Stimulated activated CD8-positive, alpha-beta memory T cell treated with anti-CD3 and anti-CD28 coated beads, Interleukin-2, amount 100 ng/mL, for 1 hour (primary cell): Measurements from ENCODE around the gene ATF7IP2.
"Not testable (repeated sequence)": the region's sequence is repeated elsewhere in the genome, so short reads cannot be mapped to it uniquely, and the experiment has no call there.

Experiments used
- DNase-seq, 2 donors: peaks; one replicate each; pipeline ENCODE4 v3.0.0-alpha.2; 2020; ENCODE audit warnings: low read depth in 2 of 2

Gene ATF7IP2

DNA sequence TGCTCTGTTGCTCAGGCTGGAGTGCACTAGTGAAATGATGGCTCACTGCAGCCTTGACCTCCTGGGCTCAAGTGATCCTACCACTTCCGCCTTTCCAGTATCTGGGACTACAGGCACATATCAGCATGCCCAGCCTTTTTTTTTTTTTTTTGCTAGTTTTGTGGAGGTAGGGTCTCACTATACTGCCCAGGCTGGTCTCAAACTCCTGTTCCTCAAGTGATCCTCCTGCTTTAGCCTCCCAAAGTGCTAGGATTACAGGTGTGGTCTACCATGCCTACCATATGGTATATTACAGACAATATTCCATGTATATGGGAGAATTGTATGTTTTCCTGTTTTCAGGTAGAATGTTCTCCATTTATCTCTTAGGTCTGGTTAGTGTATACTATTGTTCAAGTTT lies 12.3 kb upstream of the ATF7IP2 start:
- no peak for DNase-seq

DNA sequence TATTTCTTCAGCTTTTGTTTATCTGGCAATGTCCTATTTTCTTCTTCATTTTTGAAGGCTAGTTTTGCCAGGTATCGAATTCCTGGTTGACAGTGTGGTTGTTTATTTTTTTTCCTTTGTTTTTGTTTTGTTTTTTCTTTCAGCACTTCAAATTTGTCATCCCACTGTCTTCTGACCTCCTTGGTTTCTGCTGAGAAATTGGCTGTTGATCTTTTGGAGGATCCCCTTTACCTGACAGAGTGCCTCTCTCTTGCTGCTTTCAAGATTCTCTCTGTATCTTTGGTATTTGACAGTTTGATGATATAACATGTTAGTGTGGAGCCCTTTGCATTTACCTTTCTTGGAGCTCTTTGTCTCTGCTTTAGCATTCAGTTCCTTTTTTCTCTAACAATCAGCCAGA lies 9.6 kb upstream of the ATF7IP2 start:
- DNase-seq: no peak

DNA sequence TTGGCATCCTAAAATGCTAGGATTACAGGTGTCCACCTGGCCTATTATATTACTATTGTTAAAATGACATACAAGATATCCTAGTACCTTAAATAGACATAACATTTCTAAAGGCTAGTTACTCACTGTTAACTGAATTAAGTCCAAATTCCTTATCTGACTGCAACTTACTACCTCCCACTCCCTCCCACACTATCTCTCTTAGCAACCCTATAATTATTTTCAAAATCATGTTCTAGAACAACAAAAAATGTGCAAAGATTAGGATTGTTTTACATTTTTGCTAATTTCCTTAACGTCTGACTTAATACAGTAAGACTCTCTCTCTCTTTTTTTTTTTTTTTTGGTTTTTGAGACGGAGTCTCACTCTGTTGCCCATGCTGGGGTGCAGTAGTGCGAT lies 2.2 kb upstream of the ATF7IP2 start:
- no peak for DNase-seq

- no peak for DNase-seq
Observed at GRCh38 chr16:10386517-10387100, 748 bp downstream of the ATF7IP2 start.

- no peak for DNase-seq
Observed at GRCh38 chr16:10387188-10387617, 1.3 kb downstream of the ATF7IP2 start.

- no peak for DNase-seq
Observed at GRCh38 chr16:10388988-10389387, 3.1 kb downstream of the ATF7IP2 start.

GRCh38 chr16:10390330-10390729 lies 4.5 kb downstream of the ATF7IP2 start:
- DNase-seq: no peak

- no peak for DNase-seq
Observed at GRCh38 chr16:10390867-10391266, 5.0 kb downstream of the ATF7IP2 start.

DNA sequence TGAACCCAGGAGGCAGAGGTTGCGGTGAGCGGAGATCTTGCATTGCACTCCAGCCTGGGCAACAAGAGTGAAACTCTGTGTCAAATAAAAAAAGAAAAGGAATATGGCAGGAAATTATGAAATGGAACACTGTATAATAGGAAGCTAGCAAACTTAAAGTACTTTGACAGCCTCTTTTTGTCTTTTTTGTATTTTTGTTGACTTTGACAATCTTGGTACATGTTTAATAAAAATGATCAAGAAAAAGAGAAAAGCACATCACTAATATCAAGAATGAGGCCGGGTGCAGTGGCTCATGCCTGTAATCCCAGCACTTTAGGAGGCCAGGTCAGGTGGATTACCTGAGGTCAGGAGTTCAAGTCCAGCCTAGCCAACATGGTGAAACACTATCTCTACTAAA lies 5.5 kb downstream of the ATF7IP2 start:
- DNase-seq: no peak

GRCh38 chr16:10402975-10403374 lies 17.1 kb downstream of the ATF7IP2 start:
- DNase-seq: no peak

DNA sequence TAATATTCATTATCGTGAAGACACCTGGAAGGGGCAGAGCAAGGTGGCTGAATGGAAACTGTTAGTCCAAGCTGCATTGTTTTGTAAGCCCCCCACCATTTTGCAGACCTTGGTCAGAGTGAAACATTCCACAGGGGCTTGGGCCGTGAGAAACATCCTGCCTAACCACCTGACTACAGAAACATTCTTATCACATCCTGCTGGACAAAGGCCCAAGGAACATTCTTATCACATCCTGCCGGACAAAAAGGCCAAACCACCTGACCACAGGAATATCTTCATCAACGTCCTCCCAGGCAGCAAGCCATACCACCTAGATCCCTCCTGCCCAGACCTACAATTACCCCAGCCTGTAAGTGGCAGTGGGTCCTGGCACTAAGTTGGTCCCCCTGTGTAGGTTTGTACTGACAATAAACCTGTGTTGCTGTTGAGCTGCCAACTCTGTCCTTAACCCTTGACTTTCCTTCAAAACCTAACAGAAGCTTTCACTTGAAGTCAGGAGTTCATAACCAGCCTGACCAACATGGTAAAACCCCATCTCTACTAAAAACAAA lies 19.6 kb downstream of the ATF7IP2 start:
- no peak for DNase-seq

- no peak for DNase-seq
Observed at GRCh38 chr16:10408824-10409381, 23.0 kb downstream of the ATF7IP2 start.

GRCh38 chr16:10409713-10410112 lies 23.9 kb downstream of the ATF7IP2 start:
- DNase-seq: not testable (repeated sequence)

DNA sequence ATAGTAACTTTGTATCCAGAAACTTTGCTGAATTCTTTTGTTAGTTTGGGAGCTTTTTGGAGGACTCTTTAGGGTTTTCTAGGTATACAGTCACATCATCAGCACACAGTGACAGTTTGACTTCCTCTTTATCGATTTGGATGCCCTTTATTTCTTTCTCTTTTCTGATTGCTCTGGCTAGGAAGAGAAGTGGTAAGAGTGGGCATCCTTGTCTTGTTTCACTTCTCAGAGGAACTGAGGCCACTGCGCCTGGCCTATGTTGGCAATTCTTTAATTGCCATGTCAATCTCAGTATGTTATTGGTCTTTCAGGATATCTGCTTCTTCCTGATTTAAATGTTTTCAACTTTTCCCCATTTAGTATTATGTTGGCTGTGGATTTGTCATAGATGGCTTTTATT lies 24.6 kb downstream of the ATF7IP2 start:
- no peak for DNase-seq

DNA sequence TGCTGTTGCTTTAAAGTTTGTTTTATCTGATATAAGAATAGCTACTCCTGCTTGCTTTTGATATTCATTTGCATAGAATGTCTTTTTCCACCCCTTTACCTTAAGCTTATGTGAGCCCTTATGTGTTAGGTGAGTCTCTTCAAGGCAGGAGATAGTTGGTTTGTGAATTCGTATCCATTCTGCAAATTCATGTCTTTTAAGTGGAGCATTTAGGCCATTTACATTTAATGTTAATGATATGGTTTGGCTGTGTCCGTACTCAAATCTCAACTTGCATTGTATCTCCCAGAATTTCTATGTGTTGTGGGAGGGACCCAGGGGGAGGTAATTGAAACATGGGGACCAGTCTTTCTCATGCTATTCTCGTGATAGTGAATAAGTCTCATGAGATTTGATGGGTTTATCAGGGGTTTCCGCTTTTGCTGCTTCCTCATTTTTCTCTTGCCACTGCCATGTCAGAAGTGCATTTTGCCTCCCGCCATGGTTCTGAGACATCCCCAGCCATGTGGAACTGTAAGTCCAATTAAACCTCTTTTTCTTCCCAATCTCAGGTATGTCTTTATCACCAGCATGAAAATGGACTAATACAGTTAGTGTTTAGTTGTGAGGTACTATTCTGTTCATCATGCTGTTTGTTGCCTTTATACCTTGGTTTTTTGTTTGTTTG lies 27.2 kb downstream of the ATF7IP2 start:
- DNase-seq: no peak

- not testable (repeated sequence) for DNase-seq
Observed at GRCh38 chr16:10418204-10418603, 32.3 kb downstream of the ATF7IP2 start.

- DNase-seq: no peak
Observed at GRCh38 chr16:10419701-10420100, 33.8 kb downstream of the ATF7IP2 start.

DNA sequence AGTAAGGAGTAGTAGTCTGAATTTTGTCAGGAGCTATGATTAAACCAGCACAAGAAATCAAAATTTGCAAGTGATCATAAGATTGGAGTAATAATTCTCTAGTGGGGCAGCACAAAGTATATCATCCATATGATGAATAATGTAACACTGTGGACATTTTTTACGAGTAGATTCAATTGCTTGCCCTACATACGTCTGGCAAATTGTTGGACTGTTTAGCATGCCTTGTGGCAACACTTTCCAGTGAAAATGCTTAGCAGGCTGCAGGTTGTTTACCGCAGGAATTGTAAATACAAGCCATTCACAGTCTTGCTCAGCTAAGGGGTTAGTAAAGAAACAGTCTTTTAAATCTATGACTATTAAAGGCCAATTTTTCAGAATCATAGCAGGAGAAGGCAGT lies 35.7 kb downstream of the ATF7IP2 start:
- no peak for DNase-seq

DNA sequence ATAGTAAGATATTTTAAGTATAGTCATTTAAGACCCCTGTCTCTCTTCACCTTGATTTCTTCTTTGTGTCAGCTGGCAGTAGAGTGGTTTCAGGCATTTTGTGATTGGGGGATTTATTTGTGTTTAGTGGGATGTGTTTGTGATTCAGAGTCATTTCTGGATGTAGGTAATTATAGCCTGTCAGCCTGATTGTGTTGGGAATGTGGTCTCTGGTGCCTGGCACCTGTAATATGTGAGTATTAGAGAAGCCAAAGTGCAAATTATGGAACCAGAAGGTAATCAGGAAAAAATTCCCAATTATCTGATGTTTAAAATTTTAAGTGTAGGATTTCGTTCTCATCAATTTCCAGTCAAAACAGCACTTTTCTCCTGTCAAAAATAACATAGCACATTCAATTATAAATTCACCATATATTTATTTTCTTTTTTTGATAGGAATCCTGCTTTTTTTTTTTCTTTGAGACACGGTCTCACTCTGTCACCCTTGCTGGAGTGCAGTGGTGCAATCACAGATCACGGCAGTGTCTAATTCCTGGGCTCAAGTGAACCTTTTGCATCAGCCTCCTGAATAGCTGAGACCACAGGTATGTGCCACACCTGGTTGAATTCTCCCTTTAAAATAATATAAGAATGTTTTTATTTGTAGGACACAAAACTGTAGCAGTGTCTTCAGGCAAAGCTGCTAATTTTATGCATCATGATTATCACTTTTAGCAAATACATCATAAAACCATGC lies 42.7 kb downstream of the ATF7IP2 start:
- DNase-seq: no peak

- not testable (repeated sequence) for DNase-seq
Observed at GRCh38 chr16:10429299-10429969, 43.6 kb downstream of the ATF7IP2 start.

DNA sequence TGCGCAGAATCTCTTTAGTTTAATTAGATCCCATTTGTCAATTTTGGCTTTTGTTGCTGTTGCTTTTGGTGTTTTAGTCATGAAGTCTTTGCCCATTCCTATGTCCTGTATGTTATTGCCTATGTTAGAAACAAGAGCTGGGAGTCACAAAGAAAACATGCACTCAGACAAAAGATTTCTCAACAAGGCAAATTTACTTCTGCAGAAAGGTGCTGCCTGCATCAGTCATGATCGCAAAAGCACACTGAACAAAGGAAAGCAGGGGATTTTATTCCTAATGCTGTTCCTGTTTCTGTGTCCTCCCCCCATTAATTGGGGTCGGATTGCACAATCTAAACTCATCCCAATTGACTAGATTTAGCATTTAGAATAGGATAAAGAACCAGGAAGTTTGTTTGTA lies 55.9 kb downstream of the ATF7IP2 start:
- no peak for DNase-seq

GRCh38 chr16:10447289-10447688 lies 61.4 kb downstream of the ATF7IP2 start:
- DNase-seq: no peak
